Left kidney (tissue), 2 donors: ENCODE measurements around the gene TPI1. TPM values are rescaled to one million over a fixed set of nuclear protein-coding genes. Genes with fewer than 3 reads are reported as not detected.
"Not testable (repeated sequence)": the region's sequence is repeated elsewhere in the genome, so short reads cannot be mapped to it uniquely, and the experiment has no call there.

Experiments
- DNase-seq: peaks from one replicate; pipeline ENCODE4 v3.0.0-alpha.2; 2013
- polyA plus RNA-seq: library from polyadenylated mRNA; unstranded; fragments of 120-200 nt; gene quantifications from one replicate; pipeline ENCODE4 v1.2.1, GENCODE V29; 2013; ENCODE audit not compliant: insufficient read length

TPI1 gene
- polyA plus RNA-seq, 1 donor: 515 TPM

GRCh38 chr12:6868211-6869048, 1.1 kb downstream of the TPI1 start:
- DNase-seq: no peak

- peak; percentile 88 for DNase-seq
Measured at GRCh38 chr12:6869049-6870021, 2.0 kb downstream of the TPI1 start.

GRCh38 chr12:6870304-6870703, 3.0 kb downstream of the TPI1 start:
- not testable (repeated sequence) for DNase-seq

- DNase-seq: no peak
Measured at GRCh38 chr12:6871052-6871957, 4.0 kb downstream of the TPI1 start.

DNA sequence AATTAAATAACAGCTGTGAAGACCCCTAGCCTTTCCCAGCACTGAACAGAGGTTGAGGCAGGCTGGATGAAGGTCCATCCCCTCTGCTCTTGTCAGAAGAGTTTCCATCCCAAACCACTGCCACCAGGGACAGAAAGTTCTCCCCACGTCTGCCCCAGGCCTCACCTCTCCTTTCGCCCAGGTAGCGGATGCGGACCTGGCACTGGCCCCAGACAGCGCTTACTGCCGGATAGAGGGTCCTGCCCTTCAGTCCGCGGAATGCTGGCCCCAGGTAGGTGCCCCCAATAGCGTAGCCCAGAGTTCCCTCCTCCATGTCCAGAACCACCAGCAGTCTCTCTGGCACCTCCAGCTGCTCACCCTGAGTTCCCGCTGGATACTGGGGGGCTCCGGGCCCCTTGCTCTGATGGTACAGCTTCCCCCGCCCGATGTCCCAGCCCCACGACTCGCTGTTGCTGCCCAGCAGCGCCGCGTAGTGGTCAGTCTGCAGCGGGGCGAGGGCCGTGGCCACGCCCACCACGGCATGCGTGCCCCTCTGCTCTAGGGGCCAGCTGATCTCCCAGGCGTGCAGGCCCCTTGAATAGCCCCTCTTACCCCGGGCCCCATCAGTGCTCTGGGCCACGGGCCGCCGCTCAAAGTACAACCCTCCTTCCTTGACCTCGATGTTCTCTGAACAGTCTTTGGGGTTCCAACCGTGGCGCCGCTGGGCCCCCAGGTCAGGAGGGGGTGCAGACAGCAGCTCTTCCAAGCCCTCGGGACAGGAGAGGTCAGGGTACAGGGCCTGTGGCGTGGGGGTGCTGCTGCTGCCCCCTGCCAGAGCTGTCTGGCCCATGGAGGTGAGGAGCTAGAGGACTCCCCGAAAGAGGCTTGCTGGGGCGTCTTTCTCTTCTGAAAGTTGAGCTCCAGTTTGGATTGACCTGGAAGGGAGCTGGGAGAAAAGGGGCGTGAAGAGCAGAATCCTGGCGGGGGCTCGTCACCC, 5.0 kb downstream of the TPI1 start:
- peak; percentile 80 for DNase-seq

- DNase-seq: peak; percentile 97
Measured at GRCh38 chr12:6873094-6874014, 6.0 kb downstream of the TPI1 start, which contains the start of gene SPSB2. Gene SPSB2, minus strand, starts transcription at chr12:6873303. Its CDS starts 402 bp downstream, at chr12:6872901.

GRCh38 chr12:6874015-6874368, 6.7 kb downstream of the TPI1 start:
- not testable (repeated sequence) for DNase-seq

DNA sequence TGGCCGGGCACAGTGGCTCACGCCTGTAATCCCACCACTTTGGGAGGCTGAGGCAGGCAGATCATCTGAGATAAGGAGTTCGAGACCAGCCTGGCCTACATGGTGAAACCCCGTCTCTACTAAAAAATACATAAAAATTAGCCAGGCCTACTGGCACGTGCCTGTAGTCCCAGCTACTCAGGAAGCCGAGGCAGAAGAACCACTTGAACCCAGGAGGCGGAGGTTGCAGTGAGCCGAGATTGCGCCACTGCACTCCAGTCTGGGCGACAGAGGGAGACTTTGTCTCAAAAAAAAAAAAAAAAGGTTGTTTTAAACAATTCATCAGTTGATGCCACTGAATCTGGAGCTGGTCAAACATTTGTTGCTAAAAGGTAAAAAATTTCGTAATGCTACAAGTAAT, 12.5 kb downstream of the TPI1 start:
- not testable (repeated sequence) for DNase-seq

GRCh38 chr12:6883252-6883651, 15.9 kb downstream of the TPI1 start:
- DNase-seq: no peak

DNA sequence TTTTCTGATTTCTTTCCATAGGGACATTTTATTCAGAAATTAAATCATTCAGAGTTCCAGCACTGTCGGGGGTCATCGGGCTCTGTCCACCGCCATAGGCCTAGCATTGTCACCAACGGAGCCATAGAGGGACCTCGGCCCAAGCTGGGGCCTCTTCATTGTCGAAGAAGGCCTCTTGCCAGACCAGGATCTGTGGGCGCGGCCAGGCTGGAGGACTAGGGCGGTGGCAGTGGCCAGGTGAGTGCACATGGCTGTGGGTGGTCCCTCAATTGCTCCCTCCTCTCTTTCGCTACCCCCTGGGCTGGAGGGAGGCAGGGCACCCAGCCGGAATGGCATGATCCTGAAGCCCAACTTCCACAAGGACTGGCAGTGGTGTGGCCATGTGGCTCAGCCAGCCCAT, 16.4 kb downstream of the TPI1 start:
- no peak for DNase-seq

DNA sequence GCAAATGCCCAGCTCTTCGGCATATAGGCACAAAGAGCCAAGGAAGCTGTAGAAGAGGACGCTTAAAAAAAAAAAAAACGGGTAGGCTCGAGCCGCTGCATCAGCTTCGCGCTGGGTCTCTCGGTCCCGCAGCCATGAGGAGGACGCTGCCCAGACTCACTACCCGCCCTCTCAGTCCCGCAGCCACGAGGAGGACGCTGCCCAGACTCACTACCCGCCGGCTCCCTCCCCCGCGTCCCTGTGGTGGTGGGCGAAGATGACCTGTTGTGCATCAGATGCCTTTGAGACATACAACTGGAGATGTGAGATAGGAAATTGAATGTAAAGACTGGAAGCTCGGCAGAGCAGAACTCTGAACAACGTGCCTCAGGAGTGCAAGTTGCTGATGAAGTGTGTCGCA, 17.2 kb downstream of the TPI1 start:
- no peak for DNase-seq

- not testable (repeated sequence) for DNase-seq
Measured at GRCh38 chr12:6886206-6886999, 19.1 kb downstream of the TPI1 start.

- no peak for DNase-seq
Measured at GRCh38 chr12:6887460-6887859, 20.1 kb downstream of the TPI1 start.

- no peak for DNase-seq
Measured at GRCh38 chr12:6888360-6888759, 21.0 kb downstream of the TPI1 start.

- not testable (repeated sequence) for DNase-seq
Measured at GRCh38 chr12:6888794-6889193, 21.5 kb downstream of the TPI1 start.

DNA sequence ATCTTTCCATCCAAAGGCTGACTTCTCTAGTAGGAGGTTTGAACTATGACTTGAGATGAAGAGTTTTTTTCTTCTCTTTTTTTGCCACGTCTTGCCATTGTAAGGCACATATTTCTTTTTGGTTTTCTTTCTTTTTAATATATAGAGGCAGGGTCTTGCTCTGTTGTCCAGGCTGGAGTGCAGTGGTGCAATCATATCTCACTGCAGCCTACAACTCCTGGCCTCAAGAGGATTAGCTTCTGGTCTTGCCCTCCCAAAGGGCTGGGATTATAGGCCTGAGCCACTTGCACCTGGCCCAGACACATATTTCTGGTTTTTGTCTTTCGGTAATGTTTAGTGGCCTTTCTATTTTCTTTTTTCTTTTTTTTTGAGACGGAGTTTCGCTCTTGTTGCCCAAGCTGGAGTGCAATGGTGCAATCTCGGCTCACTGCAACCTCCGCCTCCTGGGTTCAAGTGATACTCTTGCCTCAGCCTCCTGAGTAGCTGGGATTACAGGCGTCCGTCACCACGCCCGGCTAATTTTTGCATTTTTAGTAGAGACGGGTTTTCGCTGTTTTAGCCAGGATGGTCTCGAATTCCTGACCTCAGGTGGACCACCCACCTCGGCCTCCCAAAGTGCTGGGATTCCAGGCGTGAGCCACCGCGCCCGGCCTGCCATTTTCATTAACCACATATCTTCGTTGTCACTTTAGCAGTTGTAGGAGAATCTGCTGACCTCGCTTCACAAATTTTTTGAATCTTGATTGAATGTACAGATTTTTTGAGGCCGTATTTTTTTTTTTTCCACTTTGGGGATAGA, 22.6 kb downstream of the TPI1 start:
- DNase-seq: not testable (repeated sequence)

DNA sequence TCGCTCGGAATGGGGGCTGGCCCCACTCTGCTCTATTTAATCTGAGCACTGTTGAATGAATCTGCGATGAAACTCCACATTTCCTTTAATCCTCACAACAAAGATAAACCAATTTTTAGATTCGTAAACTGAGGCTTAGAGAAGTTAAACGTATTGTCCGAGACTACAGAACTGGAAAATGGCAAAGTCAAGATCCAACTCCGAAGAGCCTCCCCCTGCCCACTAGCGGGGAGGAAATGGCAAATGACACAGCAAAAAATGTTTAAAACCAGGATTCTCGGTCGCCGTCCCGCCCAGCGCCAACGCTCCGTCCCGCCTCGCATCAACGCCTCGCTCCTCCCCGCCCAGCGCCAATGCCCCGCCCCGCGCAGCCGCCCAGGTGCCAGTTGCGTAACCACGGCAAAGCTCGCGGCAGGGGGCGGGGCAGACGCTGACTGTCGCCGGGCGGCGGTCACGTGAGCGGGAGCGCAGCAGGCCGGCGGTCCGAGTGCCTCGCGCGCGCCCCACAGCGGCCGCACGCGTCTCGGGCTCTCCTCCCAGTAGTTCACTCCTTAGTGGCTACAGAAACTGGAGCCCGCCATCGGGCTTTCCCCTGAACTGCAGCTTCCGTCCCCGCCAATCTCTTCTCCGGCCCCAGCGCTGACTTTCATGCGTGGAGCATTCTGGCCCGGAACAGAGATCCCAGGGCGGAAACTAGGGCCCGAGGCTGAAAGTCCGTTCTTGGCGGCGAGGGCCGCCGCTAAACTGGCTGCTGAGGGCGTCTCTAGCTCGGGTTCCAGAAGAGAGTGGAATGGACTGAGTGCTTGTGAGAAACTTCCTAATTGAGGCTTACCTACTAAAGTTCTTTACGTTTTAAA, 23.7 kb downstream of the TPI1 start:
- DNase-seq: peak; percentile 97
